C4-2B (cell line): ENCODE data around the gene NDFIP1.

Experiments used
- CTCF ChIP-seq: fragments of 450-650 bp; conservative IDR thresholded peaks from 2 replicates; pipeline ENCODE4 v1.5.1; 2017; ENCODE audit warnings: mild to moderate bottlenecking
- ZFX ChIP-seq: fragments of 450-650 bp; IDR thresholded peaks from 2 replicates; pipeline ENCODE4 v1.6.1; 2017

- TF ChIP-seq CTCF (no peak), ZFX (no peak)
These were observed 25.0 kb downstream of the NDFIP1 start for GRCh38 chr5:142133330-142134206.
